IMR-90 (cell line): Measurements from ENCODE around the gene SH2B3. TPM values are rescaled to one million over a fixed set of nuclear protein-coding genes. Genes with fewer than 3 reads are reported as not detected.

Experiments
- ATAC-seq: fragments of 200-7000 bp; cut with Tn5 transposase; 2 replicates; pipeline ENCODE4 v1.9.1; 2020; ENCODE audit warnings: low read depth, mild to moderate bottlenecking, moderate library complexity
- BruUV-seq: library from RNA; stranded (reverse); fragments of 400-500 nt; replicated peaks from 2 replicates; lab custom pipeline; 2021; lab: Mats Ljungman, UMichigan
- CTCF ChIA-PET: fragments of 300-600 bp; formaldehyde crosslinking; extraction: SDS; loops from one replicate; lab custom pipeline; 2021; ENCODE audit warnings: antibody characterized with exemption; lab: Yijun Ruan, JAX
- POLR2A ChIA-PET: fragments of 300-600 bp; sonication (Branson Sonifier 250); formaldehyde crosslinking; loops from one replicate; lab custom pipeline; 2022; ENCODE audit warnings: antibody characterized with exemption; ENCODE audit not compliant: unreplicated experiment; lab: Charles Lee
- DNase-seq: peaks from one replicate; pipeline ENCODE4 v3.0.0; 2013
- H2AFZ ChIP-seq: replicated peaks from 2 replicates; pipeline ENCODE3; 2013; ENCODE audit warnings: low read length, mild to moderate bottlenecking; ENCODE audit not compliant: poor library complexity
- H2AK5ac ChIP-seq: 2 replicates; pipeline ENCODE4 v1.6.1; 2013; ENCODE audit warnings: low read depth, low read length, inconsistent platforms
- H2AK9ac ChIP-seq: replicated peaks from 2 replicates; pipeline ENCODE3; 2013; ENCODE audit warnings: mild to moderate bottlenecking, low read depth, low read length, moderate library complexity; ENCODE audit not compliant: poor library complexity
- H2BK120ac ChIP-seq: 2 replicates; pipeline ENCODE4 v1.6.1; 2013; ENCODE audit warnings: low read depth, low read length, inconsistent platforms
- H2BK15ac ChIP-seq: 3 replicates; pipeline ENCODE4 v1.6.1; 2013; ENCODE audit warnings: low read depth, low read length, inconsistent platforms
- H2BK20ac ChIP-seq: 2 replicates; pipeline ENCODE4 v1.6.1; 2013; ENCODE audit warnings: low read depth, mild to moderate bottlenecking, inconsistent platforms, low read length, moderate library complexity
- H2BK5ac ChIP-seq: 2 replicates; pipeline ENCODE4 v1.6.1; 2013; ENCODE audit warnings: mild to moderate bottlenecking, low read depth, low read length, inconsistent platforms; ENCODE audit not compliant: poor library complexity, severe bottlenecking
- H3K14ac ChIP-seq: replicated peaks from 2 replicates; pipeline ENCODE4 v1.6.1; 2013; ENCODE audit warnings: low read depth, low read length, inconsistent platforms
- H3K18ac ChIP-seq: 2 replicates; pipeline ENCODE4 v1.6.1; 2013; ENCODE audit warnings: low read depth, low read length, control low read depth
- H3K23ac ChIP-seq: 2 replicates; pipeline ENCODE4 v1.6.1; 2013; ENCODE audit warnings: low read depth, low read length, inconsistent platforms
- H3K27ac ChIP-seq: 2 replicates; pipeline ENCODE4 v1.5.1; 2013; ENCODE audit warnings: mild to moderate bottlenecking, control low read depth, low read length; ENCODE audit not compliant: insufficient read depth
- H3K27me3 ChIP-seq: 2 replicates; pipeline ENCODE4 v1.6.1; 2013; ENCODE audit warnings: low read length; ENCODE audit not compliant: control insufficient read depth, insufficient read depth
- H3K36me3 ChIP-seq: 2 replicates; pipeline ENCODE4 v1.6.1; 2013; ENCODE audit warnings: low read length, mixed read lengths; ENCODE audit not compliant: control insufficient read depth, insufficient read depth
- H3K4ac ChIP-seq: 2 replicates; pipeline ENCODE4 v1.6.1; 2013; ENCODE audit warnings: low read depth, low read length, inconsistent platforms
- H3K4me1 ChIP-seq: 2 replicates; pipeline ENCODE4 v1.6.1; 2013; ENCODE audit warnings: low read length, mixed read lengths; ENCODE audit not compliant: control insufficient read depth, insufficient read depth
- H3K4me2 ChIP-seq: 2 replicates; pipeline ENCODE4 v1.6.1; 2013; ENCODE audit warnings: low read depth, mild to moderate bottlenecking, control low read depth, low read length, moderate library complexity
- H3K4me3 ChIP-seq: 2 replicates; pipeline ENCODE4 v1.5.1; 2013; ENCODE audit warnings: low read depth, mild to moderate bottlenecking, control low read depth, low read length, moderate library complexity; ENCODE audit not compliant: insufficient read depth
- H3K56ac ChIP-seq: 2 replicates; pipeline ENCODE4 v1.6.1; 2013; ENCODE audit warnings: low read length, inconsistent platforms; ENCODE audit not compliant: insufficient read depth; ENCODE audit errors: extremely low read depth
- H3K79me1 ChIP-seq, 2 experiments: 2 replicates each; pipeline ENCODE4 v1.6.1; 2013; ENCODE audit warnings: low read length in 2 of 2, inconsistent platforms in 1 of 2, low read depth in 1 of 2
- H3K9ac ChIP-seq: 2 replicates; pipeline ENCODE4 v1.6.1; 2013; ENCODE audit warnings: low read depth, low read length, control low read depth
- H3K9me1 ChIP-seq: 2 replicates; pipeline ENCODE4 v1.6.1; 2013; ENCODE audit warnings: low read length, inconsistent platforms; ENCODE audit not compliant: insufficient read depth
- H3K9me3 ChIP-seq: 2 replicates; pipeline ENCODE4 v1.6.1; 2013; ENCODE audit warnings: low read length; ENCODE audit not compliant: control insufficient read depth, insufficient read depth
- H4K20me1 ChIP-seq: 2 replicates; pipeline ENCODE4 v1.6.1; 2013; ENCODE audit warnings: low read length, inconsistent platforms; ENCODE audit not compliant: insufficient read depth
- H4K5ac ChIP-seq: 2 replicates; pipeline ENCODE4 v1.6.1; 2013; ENCODE audit warnings: mild to moderate bottlenecking, low read depth, low read length, control low read depth
- H4K8ac ChIP-seq, 2 experiments: 2 replicates each; pipeline ENCODE4 v1.6.1; 2013; ENCODE audit warnings: low read depth in 2 of 2, low read length in 2 of 2, control low read depth in 1 of 2, inconsistent platforms in 1 of 2
- H4K91ac ChIP-seq: 2 replicates; pipeline ENCODE4 v1.6.1; 2013; ENCODE audit warnings: low read depth, low read length, inconsistent platforms; ENCODE audit not compliant: insufficient read depth
- ELK1 ChIP-seq: fragments of 150-350 bp; IDR thresholded peaks from 2 replicates; pipeline ENCODE4 v1.6.1; 2016; ENCODE audit warnings: low read depth, mild to moderate bottlenecking, low read length, moderate library complexity, borderline replicate concordance
- FOS ChIP-seq: fragments of 150-350 bp; IDR thresholded peaks from 2 replicates; pipeline ENCODE4 v1.6.1; 2016; ENCODE audit warnings: low read depth, low read length
- MAZ ChIP-seq: IDR thresholded peaks from 2 replicates; pipeline ENCODE4 v1.6.1; 2012; ENCODE audit warnings: low read depth, mild to moderate bottlenecking, low read length, improper control_type of control experiment, moderate library complexity, borderline replicate concordance
- MXI1 ChIP-seq: IDR thresholded peaks from 2 replicates; pipeline ENCODE4 v1.6.1; 2012; ENCODE audit warnings: low read depth, mild to moderate bottlenecking, low read length, moderate library complexity, borderline replicate concordance
- NFE2L2 ChIP-seq: fragments of 150-350 bp; IDR thresholded peaks from 2 replicates; pipeline ENCODE4 v1.6.1; 2016; ENCODE audit warnings: low read depth, mild to moderate bottlenecking, low read length
- RAD21 ChIP-seq: IDR thresholded peaks from 2 replicates; pipeline ENCODE4 v1.6.1; 2012; ENCODE audit warnings: low read length, improper control_type of control experiment
- SMC3 ChIP-seq: fragments of 150-350 bp; IDR thresholded peaks from 2 replicates; pipeline ENCODE4 v1.6.1; 2016; ENCODE audit warnings: low read depth, mild to moderate bottlenecking, antibody characterized with exemption, low read length, moderate library complexity
- WGBS, 2 experiments: methylation state at CpG; one replicate each; pipeline versions ENCODE4 v1.1.5 to v1.1.7; 2013; ENCODE audit warnings: missing lambda C conversion rate in 2 of 2; ENCODE audit not compliant: insufficient read length in 1 of 2; ENCODE audit errors: extremely low coverage in 2 of 2; 5-methylcytosine and 5-hydroxymethylcytosine counted together
- dilution Hi-C: fragments of 300-500 bp; cut with HindIII; formaldehyde crosslinking; loops from one replicate; pipeline ENCODE4 v1.14.3; 2018; ENCODE audit warnings: low sequenced_read_pairs; ENCODE audit not compliant: unreplicated experiment
- in situ Hi-C: fragments of 300-500 bp; cut with MboI; formaldehyde crosslinking; loops from 3 replicates; pipeline ENCODE4 v1.14.3; 2019; ENCODE audit warnings: low sequenced_read_pairs, inconsistent platforms, mixed read lengths
- intact Hi-C: fragments of 100-400 bp; cut with micrococcal nuclease; formaldehyde crosslinking; loops from 2 replicates; pipeline ENCODE4 v1.10.0; 2022
- polyA plus RNA-seq, 3 experiments: library from polyadenylated mRNA; depleted of rRNA; stranded (reverse); fragments of >200 nt; gene quantifications; 2 replicates each; pipeline ENCODE4 v1.2.3, GENCODE V29; 2012; ENCODE audit warnings: low replicate concordance in 1 of 3
- total RNA-seq: library from RNA; depleted of rRNA; stranded (reverse); fragments of >200 nt; gene quantifications from 2 replicates; pipeline ENCODE4 v1.2.3, GENCODE V29; 2012

The SH2B3 gene
- total and polyA plus RNA-seq, 2 of the 4 experiments (the other 2 are of a cell fraction), result 9.3 to 20.2 TPM

- H4K91ac ChIP-seq, result no peak overlapping the region
- H4K8ac ChIP-seq, result no peak overlapping the region
- H2AK5ac ChIP-seq, result no peak overlapping the region
- no peak overlapping the region for H3K4me3 ChIP-seq
- H2AFZ ChIP-seq, result peak overlapping the region; percentile 10
- no TSS peak for BruUV-seq
- no peak overlapping the region for H3K18ac ChIP-seq
- H3K4me1 ChIP-seq, result 0 out of 2 replicates have a peak, but pooled peaks cover 2% of the 10 kb centered on the region
- H4K20me1 ChIP-seq, result no peaks in the 10 kb centered on the region
- WGBS, 2 experiments, result 84% methylated on average over 7 of the region's 18 CpGs; no CpG with 5 or more reads in 1 of the 2 experiments
- no peak overlapping the region for H3K14ac ChIP-seq
- H2BK15ac ChIP-seq, result no peak overlapping the region
- H2BK120ac ChIP-seq, result no peak overlapping the region
- dilution Hi-C loops (no loop called here), in situ Hi-C loops (no loop called here), intact Hi-C loops (no loop called here)
- H3K23ac ChIP-seq, result no peak overlapping the region
- no peak overlapping the region for H3K27ac ChIP-seq
- CTCF ChIA-PET, result no interaction called here
- no peak overlapping the region for H3K4ac ChIP-seq
- POLR2A ChIA-PET, result no interaction called here
- peaks cover 1 to 22% of the 10 kb centered on the region in 2 experiments; a peak in 2 of 4 replicates for H3K79me1 ChIP-seq
- 0 out of 2 replicates have a peak, but pooled peaks cover 6% of the 10 kb centered on the region for H3K9me1 ChIP-seq
- no peak for TF ChIP-seq MAZ
- no peak for TF ChIP-seq FOS
- TF ChIP-seq NFE2L2, result no peak
- TF ChIP-seq RAD21, result no peak
- no peak for TF ChIP-seq SMC3
- no peak for TF ChIP-seq ELK1
- no peak for TF ChIP-seq MXI1
- no peaks in the 10 kb centered on the region for H3K9me3 ChIP-seq
- no peak overlapping the region for H2AK9ac ChIP-seq
- no peak overlapping the region for H3K4me2 ChIP-seq
- no peak for DNase-seq
- no peak overlapping the region for H3K9ac ChIP-seq
- peaks cover 17% of the 10 kb centered on the region for H3K36me3 ChIP-seq
- no peak overlapping the region for H2BK20ac ChIP-seq
- no peak for ATAC-seq
- no peaks in the 10 kb centered on the region for H3K27me3 ChIP-seq
- no peak overlapping the region for H2BK5ac ChIP-seq
- no peak overlapping the region for H3K56ac ChIP-seq
- no peak overlapping the region for H4K5ac ChIP-seq
Measured at GRCh38 chr12:111361717-111362576, 43.8 kb upstream of the SH2B3 start.
